Daoy (cell line): ENCODE results near the gene DNAJC19. TPM values are rescaled to one million over a fixed set of nuclear protein-coding genes. Genes with fewer than 3 reads are reported as not detected.
A peak's percentile ranks its signal among the peaks of the same experiment; 100 is the strongest.
"Not testable (repeated sequence)": the region's sequence is repeated elsewhere in the genome, so short reads cannot be mapped to it uniquely, and the experiment has no call there.

ENCODE experiments used
- DNase-seq: peaks from one replicate; pipeline ENCODE4 v3.0.0-alpha.2; 2015; ENCODE audit warnings: low read depth
- total RNA-seq: library from RNA; depleted of rRNA; stranded (reverse); fragments of >200 nt; shearing (Covaris generic); gene quantifications from 2 replicates; pipeline ENCODE4 v1.2.3, GENCODE V29; 2014; rRNA removed

Gene DNAJC19
- total RNA-seq: 38.6 and 42.1 TPM in 2 replicates

DNA sequence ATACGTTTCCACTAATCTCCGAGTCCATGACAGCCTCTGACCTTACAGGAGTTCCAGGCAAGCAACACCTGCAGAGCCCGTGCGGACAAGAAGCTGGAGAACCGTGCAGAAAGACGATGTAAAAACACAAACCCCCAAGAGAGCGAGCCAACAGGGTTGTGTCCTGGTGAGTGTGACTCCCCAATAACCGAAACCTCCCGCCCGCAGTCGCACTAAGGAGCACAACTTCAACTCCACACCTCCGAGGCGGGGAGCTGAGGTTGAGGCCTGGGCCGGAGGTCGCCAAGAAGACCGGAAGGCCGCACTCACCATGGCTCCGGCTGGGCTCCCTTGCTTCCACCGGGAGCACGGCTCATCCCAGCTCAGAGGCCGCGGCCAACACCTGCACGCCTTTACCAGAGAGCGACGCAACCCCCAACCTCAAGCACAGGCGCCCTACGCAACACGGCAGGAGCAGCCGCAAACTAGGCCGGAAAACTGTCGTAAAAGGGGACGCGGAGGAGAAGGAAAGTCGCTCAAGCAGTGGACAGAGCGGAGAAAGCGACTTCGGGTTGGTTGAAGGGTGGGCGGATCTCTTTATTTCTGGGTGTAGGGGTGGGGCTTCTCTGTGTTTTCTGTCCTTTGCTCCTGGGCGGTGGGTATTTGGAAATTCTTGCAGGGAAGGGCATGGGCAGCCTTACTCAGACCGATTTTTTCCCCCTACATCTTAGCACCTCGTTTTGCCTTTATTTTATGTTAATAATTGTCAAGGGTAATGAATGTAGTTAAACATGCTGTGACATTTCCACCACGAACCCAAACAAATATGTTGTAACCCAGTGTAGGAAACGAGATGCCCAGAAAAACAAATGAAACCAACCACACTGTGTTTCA, at the start of gene DNAJC19:
TSS of gene DNAJC19 (minus strand) at position 446 of the 873 bp plus-strand sequence. CDS start at position 312, 134 bp downstream.
- peak; percentile 96 for DNase-seq

- no peak for DNase-seq
Observed at GRCh38 chr3:181030948-181031347, 41.4 kb upstream of the DNAJC19 start.

DNA sequence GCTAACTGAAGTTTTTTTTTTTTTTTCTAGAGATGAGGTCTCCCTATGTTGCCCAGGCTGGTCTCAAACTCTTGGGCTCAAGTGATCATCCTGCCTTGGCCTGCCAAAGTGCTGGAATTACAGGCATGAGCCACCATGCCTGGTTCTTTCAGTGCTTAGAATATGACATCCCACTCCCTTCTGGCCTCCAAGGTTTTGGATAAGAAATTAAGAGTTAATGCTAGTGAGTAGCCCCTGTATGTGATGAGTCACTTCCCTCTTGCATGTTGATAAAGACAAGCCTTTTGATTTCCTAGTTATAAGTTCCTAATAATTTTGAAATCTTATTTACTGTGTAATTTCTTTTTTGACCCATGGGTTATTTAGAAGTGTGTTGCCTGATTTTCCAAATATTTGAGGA, 35.7 kb upstream of the DNAJC19 start:
- no peak for DNase-seq

- no peak for DNase-seq
Observed at GRCh38 chr3:181017690-181018089, 28.2 kb upstream of the DNAJC19 start.

- no peak for DNase-seq
Observed at GRCh38 chr3:181009225-181009624, 19.7 kb upstream of the DNAJC19 start.

DNA sequence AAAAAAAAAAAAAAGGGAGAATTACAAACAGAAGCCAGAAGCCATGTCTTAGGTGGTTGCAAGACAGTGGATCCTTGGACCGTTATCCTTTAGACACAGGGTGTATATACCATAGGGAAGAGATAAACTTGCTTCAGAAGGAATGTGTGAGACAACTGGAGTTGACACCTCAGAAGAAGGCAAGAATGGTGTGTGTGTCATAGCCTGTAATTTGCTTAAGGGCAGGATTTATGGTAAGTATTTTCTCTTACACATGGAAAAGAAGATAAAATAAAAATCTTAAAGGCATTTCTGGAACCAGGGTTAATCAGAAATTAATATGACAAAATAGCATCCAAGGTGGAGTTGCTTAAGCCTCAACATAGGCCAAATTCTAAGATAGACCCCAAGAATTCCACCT, 19.3 kb upstream of the DNAJC19 start:
- no peak for DNase-seq

DNA sequence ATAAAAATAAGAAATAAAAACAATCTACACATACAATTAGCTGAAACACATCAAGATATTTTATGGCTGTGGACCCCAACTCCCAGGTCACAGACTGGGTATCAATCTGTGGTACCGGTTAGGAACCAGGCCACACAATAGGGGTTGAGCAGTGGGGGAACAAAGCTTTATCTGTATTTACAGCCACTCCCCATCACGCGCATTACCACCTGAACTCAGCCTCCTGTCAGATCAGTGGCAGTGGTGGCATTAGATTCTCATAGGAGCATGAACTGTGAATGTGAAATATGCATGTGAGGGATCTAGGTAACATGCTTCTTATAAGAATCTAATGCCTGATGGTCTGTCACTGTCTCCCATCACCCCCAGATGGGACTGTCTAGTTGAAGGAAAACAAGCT, 17.7 kb upstream of the DNAJC19 start:
- no peak for DNase-seq

DNA sequence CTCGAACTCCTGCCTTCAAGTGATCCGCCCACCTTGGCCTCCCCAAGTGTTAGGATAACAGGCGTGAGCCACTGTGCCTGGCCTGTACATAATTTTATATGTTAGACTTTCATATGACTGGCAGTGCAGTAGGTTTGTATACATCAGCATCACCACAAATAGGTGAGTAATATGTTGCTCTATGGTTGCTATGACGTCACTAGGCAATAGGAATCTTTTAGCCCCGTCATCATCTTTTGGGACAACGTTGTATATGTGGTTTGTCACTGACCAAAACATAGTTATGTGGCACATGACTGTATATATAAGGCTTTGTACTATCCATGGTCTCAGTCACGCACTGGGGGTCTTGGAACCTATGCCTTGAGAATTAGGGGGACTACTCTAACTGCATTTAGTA, 17.0 kb upstream of the DNAJC19 start:
- no peak for DNase-seq

DNA sequence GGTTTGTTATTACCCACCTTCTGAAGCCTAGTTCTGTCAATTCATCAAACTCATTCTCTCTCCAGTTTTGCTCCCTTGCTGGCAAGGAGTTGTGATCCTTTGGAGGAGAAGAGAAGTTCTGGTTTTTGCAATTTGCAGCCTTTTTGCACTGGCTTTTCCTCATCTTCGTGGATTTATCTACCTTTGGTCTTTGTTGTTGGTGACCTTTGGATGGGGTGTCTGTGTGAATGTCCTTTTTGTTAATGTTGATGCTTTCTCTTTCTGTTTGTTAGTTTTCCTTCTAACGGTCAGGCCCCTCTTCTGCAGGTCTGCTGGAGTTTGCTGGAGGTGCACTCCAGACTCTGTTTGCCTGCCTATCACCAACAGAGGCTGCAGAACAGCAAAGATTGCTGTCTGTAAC, 13.9 kb upstream of the DNAJC19 start:
- DNase-seq: not testable (repeated sequence)

GRCh38 chr3:181002331-181002730, 12.8 kb upstream of the DNAJC19 start:
- not testable (repeated sequence) for DNase-seq

DNA sequence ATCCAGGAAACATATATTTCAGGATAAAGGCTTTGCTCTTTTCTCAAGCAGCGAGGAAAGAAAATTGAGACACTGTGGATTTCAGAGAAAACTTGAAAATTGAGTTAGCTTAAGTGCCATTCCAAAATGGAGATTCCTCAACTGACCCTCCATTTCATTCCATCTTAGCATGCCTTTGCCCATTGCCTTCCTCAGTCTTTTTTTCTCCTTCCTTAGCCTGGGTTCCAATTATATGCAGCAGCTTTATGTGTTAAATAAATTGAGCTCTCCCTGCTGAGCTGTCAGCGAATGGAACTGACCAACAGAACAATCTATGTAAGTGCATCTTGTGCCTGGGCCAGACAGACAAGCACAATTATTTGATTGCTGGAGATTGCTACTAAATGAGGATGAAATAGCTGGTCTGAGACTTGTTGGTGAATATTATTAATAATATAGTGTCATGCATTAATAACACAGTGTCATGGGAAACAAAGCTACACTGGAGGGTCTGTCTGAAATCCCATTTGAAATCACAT, 6.9 kb upstream of the DNAJC19 start:
- DNase-seq: no peak

GRCh38 chr3:180990505-180990904, 969 bp upstream of the DNAJC19 start:
- no peak for DNase-seq

GRCh38 chr3:180987344-180987743, 2.2 kb downstream of the DNAJC19 start:
- DNase-seq: no peak

- DNase-seq: not testable (repeated sequence)
Observed at GRCh38 chr3:180986366-180986765, 3.2 kb downstream of the DNAJC19 start.

DNA sequence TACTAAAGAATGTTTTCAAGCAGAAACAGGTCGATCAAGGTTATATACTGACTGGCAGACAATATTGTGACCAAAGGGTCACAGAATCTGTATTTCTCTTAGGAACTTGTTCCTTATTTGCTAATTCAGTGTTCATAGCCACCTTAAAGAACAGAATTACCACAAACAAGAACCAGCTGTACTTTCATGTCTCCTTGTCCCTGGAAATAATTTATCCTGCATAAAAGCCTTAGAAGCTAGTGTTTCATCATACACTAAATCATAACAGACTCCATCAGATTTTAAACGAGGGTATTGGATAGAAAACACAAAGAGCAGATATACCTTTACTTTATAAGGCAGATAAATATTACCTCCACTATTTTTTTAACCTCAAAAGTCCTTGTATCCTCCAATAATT, 6.4 kb downstream of the DNAJC19 start:
- DNase-seq: no peak

- DNase-seq: no peak
Observed at GRCh38 chr3:180981912-180982311, 7.6 kb downstream of the DNAJC19 start.

DNA sequence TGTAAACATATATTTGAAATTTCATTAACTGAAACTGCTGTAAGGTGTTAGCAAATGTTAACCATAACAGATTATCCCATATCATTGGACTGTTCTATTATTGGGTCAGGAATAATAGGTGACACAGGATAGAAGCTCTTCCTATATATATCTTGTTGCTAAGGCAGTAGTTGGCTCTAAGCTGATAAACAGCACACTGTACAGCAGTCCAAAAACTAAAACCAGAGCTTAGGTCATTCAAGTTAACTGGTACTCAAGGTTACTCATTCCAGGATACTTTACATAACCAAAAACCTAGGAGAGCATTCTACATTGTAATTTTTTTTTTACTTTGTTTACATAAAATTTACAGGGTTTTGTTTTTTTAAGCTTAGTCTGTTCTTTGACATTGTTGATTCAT, 8.9 kb downstream of the DNAJC19 start:
- DNase-seq: no peak

DNA sequence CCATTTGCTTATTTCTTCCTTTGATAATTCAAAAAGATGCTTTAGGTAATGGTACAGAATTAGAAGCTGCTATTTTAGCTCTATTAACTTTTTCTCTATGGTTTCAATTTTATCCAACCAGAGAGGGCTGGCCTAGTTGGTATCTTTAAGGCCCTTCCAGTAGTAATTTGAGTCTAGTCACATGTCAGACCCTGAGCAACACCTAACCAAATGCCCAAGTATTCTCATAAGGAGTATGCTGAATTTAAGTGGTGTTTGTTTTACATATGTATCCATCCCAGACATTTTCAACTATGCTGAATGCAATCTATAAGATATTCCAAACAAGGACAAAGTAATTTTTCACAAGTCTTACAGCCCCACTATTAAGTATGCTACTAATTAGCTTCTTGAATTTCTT, 9.6 kb downstream of the DNAJC19 start:
- no peak for DNase-seq

- no peak for DNase-seq
Observed at GRCh38 chr3:180977498-180977897, 12.0 kb downstream of the DNAJC19 start.

- DNase-seq: no peak
Observed at GRCh38 chr3:180974286-180974685, 15.2 kb downstream of the DNAJC19 start.

GRCh38 chr3:180973543-180973942, 16.0 kb downstream of the DNAJC19 start:
- no peak for DNase-seq

- DNase-seq: no peak
Observed at GRCh38 chr3:180970931-180971330, 18.6 kb downstream of the DNAJC19 start.

DNA sequence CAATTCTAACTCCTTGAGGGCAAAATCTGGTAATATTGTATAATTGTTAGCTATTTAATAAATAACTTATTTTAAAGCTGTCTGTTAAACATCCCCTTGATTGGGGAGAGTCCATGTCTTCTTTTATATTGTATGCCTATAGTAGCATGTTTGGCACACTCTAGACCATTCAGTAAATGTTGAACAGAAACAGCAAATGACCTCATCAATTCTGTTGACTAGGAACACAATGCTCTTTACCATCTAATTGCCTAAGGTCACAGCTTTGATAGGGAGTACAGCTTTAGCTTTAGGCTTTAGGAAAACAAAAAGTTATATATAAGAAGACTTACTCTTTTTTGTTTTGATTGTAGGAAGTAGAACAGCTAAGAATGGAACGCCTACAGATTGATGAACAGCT, 27.0 kb downstream of the DNAJC19 start:
- DNase-seq: no peak
